Measurements from ENCODE around the gene CEP57. TPM values are rescaled to one million over a fixed set of nuclear protein-coding genes. Genes with fewer than 3 reads are reported as not detected.
A peak's percentile ranks its signal among the peaks of the same experiment; 100 is the strongest.

Gene CEP57
- total and polyA plus RNA-seq, 2 of the 4 experiments (the other 2 are of a cell fraction) = 14.5 to 30.5 TPM

DNA sequence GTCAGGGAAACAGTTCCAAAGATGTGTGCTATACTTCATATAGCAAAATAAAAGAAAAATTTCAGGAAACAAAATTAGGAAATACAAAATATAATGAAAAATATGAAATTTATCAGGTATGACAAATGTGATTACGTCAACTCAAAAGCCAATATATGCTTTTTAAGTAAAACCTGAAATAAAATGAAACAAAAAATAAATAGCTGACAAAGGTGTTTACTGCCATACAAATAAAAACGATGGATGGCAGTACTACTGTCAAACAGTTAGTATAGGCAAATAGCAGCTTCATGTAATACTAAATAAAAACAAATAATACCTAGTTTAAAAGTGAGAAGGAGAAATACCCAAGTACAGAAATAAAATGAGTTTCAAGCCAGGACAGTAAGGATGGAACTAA, 13.7 kb downstream of the CEP57 start:
- BruUV-seq (replicated peaks) = no TSS peak
- H3K4me3 ChIP-seq (ENCODE audit: insufficient read depth, low read depth, low read length) = no peak overlapping the region
- no peak overlapping the region for H3K4ac ChIP-seq (ENCODE audit: low read depth, low read length)
- no peak overlapping the region for H2AK5ac ChIP-seq (ENCODE audit: low read depth, low read length)
- TF ChIP-seq RCOR1 (IDR thresholded peaks at IDR 0.05; ENCODE audit: insufficient replicate concordance, low read length) (no peak), MAFK (IDR thresholded peaks at IDR 0.05; ENCODE audit: low read depth, low read length) (0 out of 2 replicates have a peak, but pooled peaks have one; percentile 1)
- dilution Hi-C loops (cut with HindIII; ENCODE audit: low sequenced_read_pairs, unreplicated experiment) = no loop called here
- no peaks in the 10 kb centered on the region for H4K20me1 ChIP-seq (ENCODE audit: insufficient read depth, low read length)
- peaks cover 0 to 13% of the 10 kb centered on the region in 2 experiments; a peak in 3 of 4 replicates for H3K79me1 ChIP-seq (ENCODE audit: low read depth in 1 of 2, low read length in 2 of 2)
- no peak overlapping the region for H3K18ac ChIP-seq (ENCODE audit: low read depth, low read length)
- H3K36me3 ChIP-seq (ENCODE audit: control insufficient read depth, insufficient read depth, low read length) = peaks cover 15% of the 10 kb centered on the region
- H3K4me1 ChIP-seq (ENCODE audit: control insufficient read depth, insufficient read depth, low read length) = no peaks in the 10 kb centered on the region
- no peak overlapping the region for H4K91ac ChIP-seq (ENCODE audit: insufficient read depth, low read depth, low read length)
- no peak overlapping the region for H3K4me2 ChIP-seq (ENCODE audit: low read depth, low read length)
- ATAC-seq (ENCODE audit: low read depth) (no peak), DNase-seq (no peak)
- no peak overlapping the region for H2BK5ac ChIP-seq (ENCODE audit: low read depth, low read length, poor library complexity, severe bottlenecking)
- no peak overlapping the region for H3K14ac ChIP-seq (replicated peaks; ENCODE audit: low read depth, low read length)
- no peaks in the 10 kb centered on the region for H3K9me3 ChIP-seq (ENCODE audit: control insufficient read depth, insufficient read depth, low read length)
- POLR2A ChIA-PET (ENCODE audit: unreplicated experiment) = interaction anchor here (0.6 kb wide), 1 partner anchor 7 kb away, joined by 3 read pairs; no protein-coding TSS in a partner anchor
- H2BK20ac ChIP-seq (ENCODE audit: low read depth, low read length) = no peak overlapping the region
- WGBS, 2 experiments (ENCODE audit: extremely low coverage in 2 of 2, insufficient read length in 1 of 2) = no CpG with 5 or more reads among the region's 2 CpGs
- no peak overlapping the region for H4K8ac ChIP-seq (ENCODE audit: low read depth in 2 of 2, low read length in 2 of 2)
- no peak overlapping the region for H2AFZ ChIP-seq (replicated peaks; ENCODE audit: low read length, poor library complexity)
- no peaks in the 10 kb centered on the region for H3K27me3 ChIP-seq (ENCODE audit: control insufficient read depth, insufficient read depth, low read length)
- no peak overlapping the region for H2BK120ac ChIP-seq (ENCODE audit: low read depth, low read length)
- H3K9ac ChIP-seq (ENCODE audit: low read depth, low read length) = no peak overlapping the region
- no peak overlapping the region for H3K27ac ChIP-seq (ENCODE audit: insufficient read depth, low read length)
- no peaks in the 10 kb centered on the region for H3K9me1 ChIP-seq (ENCODE audit: insufficient read depth, low read length)
- intact Hi-C loops (cut with micrococcal nuclease) = no loop called here
- CTCF ChIA-PET = interaction anchor here (0.6 kb wide), 1 partner anchor 74 kb away, joined by 3 read pairs; no protein-coding TSS in a partner anchor
- no peak overlapping the region for H4K5ac ChIP-seq (ENCODE audit: low read depth, low read length)
- no peak overlapping the region for H3K56ac ChIP-seq (ENCODE audit: extremely low read depth, insufficient read depth, low read length)
- in situ Hi-C loops (cut with MboI; ENCODE audit: low sequenced_read_pairs) = no loop called here
- no peak overlapping the region for H3K23ac ChIP-seq (ENCODE audit: low read depth, low read length)
- no peak overlapping the region for H2AK9ac ChIP-seq (replicated peaks; ENCODE audit: low read depth, low read length, poor library complexity)
- no peak overlapping the region for H2BK15ac ChIP-seq (ENCODE audit: low read depth, low read length)

All from IMR-90 (cell line).